ENCODE data around the gene DHRS2.

Gene DHRS2

DNA sequence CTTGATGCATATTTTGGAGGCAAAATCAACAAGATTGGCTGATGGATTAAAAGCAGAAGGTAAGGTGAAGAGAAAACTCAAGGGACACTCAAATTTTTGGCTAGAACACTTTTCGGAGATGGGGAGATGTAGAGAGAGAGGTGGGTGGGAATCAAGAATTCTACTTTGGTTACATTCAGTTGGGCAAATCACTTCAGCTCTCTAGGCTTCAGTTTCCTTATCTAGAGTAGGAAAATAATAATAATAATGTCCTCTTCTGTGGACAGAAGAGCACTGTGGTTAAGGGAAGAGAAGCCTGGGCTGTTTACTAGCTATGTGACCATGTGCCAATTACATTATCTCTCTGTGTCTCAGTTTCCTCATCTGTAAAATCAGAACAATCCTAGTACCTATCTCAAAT lies 23.4 kb upstream of the DHRS2 start:
- no peak for DNase-seq (ENCODE audit: low read depth in 3 of 3)

- DNase-seq (ENCODE audit: low read depth in 3 of 3) = no peak
These were observed 22.7 kb upstream of the DHRS2 start for GRCh38 chr14:23613242-23614070.

GRCh38 chr14:23614395-23614828 lies 21.8 kb upstream of the DHRS2 start:
- no peak for DNase-seq (ENCODE audit: low read depth in 3 of 3)

- DNase-seq (ENCODE audit: low read depth in 3 of 3) = no peak
These were observed 20.3 kb upstream of the DHRS2 start for GRCh38 chr14:23615856-23616255.

DNA sequence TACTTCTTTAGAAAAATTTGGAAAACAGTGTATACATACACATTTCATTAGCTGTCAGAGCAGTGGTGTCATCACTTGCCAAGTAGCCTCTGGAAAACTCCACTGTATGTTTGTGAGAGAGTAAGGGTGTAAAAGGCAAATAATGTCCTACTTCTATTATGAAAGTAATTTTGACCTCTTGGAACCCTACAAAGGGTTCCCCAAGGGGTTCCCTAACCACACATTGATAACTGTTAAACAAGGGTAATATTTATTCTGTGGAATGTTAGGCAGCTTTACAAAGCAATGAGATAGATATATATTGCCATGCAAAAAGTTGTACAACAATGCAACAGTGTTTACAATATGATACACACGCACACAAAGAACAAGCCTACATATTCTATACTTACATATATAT lies 18.6 kb upstream of the DHRS2 start:
- no peak for DNase-seq (ENCODE audit: low read depth in 3 of 3)

- no peak for DNase-seq (ENCODE audit: low read depth in 3 of 3)
These were observed 17.7 kb upstream of the DHRS2 start for GRCh38 chr14:23618415-23618988.

- no peak for DNase-seq (ENCODE audit: low read depth in 3 of 3)
These were observed 15.9 kb upstream of the DHRS2 start for GRCh38 chr14:23620177-23620702.

DNA sequence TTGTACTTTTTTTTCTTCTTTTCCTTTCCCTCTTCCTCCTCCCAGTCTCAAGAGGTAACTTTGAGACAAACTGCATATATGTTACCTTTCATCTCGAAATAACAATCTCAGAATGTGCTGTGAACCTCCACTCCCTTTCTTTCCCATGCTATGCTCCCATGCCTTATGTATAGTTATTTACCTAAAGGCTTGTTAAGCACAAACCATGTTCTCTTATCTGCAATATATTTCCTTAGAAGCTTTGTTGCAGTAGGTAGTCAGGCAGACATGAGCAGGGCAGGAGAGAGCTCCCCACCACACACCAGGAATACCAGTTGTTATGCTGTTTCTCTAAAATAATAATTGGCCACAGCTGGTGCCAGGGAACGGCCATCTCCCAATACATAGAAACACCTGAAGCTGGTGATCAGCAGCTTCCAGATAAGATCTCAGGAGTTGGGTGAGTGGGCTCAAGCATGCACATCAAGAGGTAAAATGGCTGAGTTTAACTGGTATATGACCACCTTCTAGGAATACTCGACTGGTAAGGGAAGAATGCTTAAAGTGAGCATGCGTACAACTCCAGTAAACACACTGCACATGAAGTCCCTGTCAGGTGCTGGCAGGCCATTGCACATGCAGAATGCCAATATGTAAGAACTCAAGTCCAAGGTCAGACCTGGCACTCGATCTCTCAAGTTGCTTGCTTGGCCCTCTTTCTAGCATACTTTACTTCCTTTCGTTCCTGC lies 14.8 kb upstream of the DHRS2 start:
- no peak for DNase-seq (ENCODE audit: low read depth in 3 of 3)

DNA sequence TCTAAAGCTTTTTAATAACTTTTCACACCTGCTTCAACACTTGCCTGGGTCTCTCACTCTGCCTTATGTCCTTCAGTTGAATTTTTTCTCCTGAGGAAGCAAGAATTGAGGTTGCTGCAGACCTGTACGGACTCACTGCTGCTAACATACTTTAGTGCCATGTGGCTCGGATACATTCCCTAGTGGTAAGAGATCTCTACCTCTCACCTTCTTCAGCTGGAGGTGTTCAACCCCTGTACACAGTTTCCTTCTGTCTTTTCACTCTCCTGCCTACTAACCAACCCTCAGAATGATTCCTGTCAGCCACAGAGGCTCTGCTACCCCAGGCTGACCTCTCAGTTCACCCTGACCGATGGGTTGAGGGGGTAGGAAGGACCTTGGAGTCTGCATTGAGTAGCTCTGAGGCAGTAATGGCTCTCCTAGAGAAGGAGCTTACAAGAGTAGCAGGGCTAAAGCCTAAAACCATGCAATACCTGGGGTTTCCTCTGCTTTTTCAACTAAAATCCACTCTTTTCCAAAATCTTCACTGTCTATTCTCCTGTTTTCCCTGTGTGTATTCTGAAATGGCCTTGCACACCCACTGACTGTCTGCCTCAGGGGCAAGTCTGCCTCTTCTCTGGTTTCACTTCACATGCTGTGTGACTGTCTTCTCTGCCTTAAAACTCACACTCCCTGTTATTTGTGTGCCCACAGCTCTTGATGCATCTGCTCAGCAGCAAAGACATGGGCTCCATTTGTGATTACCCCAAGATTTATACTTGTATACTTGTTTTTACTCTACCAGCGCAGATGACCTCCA lies 14.0 kb upstream of the DHRS2 start:
- no peak for DNase-seq (ENCODE audit: low read depth in 3 of 3)

GRCh38 chr14:23622990-23623389 lies 13.2 kb upstream of the DHRS2 start:
- DNase-seq (ENCODE audit: low read depth in 3 of 3) = no peak

DNA sequence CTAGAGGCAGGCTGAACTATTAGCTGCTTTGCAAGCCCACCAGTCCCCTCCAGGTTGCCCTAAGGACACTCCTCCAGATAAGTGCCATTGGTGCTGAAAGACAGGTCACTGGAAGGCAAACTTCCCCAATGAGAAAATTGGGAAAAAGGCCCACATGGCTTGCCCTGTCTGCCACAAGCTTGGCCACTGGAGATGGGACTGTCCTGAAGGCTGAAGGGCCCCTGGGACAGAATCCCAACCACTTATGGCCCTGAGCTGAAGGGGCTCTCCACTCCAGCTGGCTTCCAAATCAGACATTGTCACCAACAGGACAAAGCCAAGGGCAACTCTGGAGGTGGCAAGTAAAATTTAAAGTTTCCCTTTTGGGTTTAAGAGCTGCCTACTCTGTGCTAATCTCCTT lies 12.2 kb upstream of the DHRS2 start:
- DNase-seq (ENCODE audit: low read depth in 3 of 3) = no peak

DNA sequence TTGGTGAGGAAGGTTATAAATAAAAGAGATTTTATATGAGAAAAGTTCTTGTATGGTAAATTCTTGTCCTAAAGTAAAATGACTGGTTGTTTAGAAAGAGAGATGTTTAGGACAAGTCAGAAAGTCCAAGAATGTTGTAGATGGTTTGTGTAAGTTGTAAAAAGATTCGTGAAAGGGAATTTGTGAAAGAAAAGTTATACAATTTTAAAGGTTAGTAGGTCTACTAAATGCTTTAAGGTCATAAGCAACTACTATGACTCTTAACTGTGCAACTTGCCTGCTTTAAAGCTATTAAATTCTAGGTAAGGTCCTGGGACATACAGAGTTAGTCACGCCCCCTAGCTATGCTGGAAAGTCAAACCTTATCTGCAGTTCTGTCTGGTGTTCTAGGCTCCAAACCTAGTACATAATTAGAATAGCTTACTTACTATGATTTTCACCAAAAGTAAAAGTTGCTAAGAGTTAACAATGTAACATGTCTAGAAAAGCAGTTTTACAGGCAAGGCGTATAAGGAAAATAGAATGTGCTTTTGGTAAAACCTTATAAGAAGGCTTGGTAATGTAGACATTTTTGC lies 11.2 kb upstream of the DHRS2 start:
- no peak for DNase-seq (ENCODE audit: low read depth in 3 of 3)

- DNase-seq (ENCODE audit: low read depth in 3 of 3) = no peak
These were observed 9.2 kb upstream of the DHRS2 start for GRCh38 chr14:23626946-23627345.

GRCh38 chr14:23627961-23628360 lies 8.2 kb upstream of the DHRS2 start:
- DNase-seq (ENCODE audit: low read depth in 3 of 3) = no peak

DNA sequence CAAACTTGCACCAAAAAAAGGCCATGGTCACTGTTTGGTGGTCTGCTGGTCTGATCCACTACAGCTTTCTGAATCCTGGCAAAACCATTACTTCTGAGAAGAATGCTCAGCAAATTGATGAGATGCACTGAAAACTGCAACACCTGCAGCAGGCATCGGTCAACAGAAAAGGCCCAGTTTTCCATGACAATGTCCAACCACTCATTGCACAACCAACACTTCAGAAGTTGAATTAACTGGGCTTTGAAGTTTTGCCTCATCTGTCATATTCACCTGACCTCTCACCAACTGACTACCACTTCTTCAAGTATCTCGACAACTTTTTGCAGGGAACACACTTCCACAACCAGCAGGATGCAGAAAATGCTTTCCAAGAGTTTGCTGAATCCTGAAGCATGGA lies 7.0 kb upstream of the DHRS2 start:
- DNase-seq (ENCODE audit: low read depth in 3 of 3) = no peak

- DNase-seq (ENCODE audit: low read depth in 3 of 3) = no peak
These were observed 6.2 kb upstream of the DHRS2 start for GRCh38 chr14:23629832-23630396.

DNA sequence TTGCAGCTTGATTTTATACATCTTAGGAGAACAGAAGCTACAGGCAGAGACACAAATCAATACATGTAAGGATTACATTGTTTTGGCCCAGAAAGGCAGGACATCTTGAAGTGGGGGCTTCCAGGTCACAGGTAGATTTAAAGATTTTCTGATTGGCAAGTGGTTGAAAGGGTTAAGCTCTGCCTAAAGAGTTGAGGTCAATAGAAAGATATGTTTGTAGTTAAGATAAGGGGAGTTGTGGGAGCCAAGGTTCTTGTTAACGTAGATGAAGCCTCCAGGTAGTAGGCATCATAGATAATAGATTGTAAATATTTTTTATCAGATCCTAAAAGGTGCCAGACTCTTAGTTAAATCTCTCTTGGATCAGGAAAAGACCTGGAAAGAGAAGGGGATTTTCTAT lies 5.5 kb upstream of the DHRS2 start:
- DNase-seq (ENCODE audit: low read depth in 3 of 3) = no peak

DNA sequence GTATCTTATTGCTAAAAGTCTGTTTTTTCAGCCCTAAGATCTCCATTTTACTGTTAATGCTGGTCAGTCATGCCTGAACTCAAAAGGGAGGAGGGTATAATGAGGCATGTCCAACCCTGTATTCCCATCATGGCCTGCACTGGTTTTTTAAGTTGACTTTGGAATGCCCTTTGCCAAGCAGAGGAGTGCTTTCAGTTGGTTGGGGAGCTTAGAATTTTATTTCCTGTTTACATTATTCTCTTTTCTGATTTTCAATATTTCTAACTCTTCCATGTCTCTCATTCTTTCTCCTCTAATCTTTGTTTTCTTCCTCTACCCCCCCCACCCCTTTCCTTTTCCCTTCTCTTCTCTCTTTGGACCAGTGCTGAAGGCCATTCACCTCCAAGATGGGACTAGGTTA lies 4.9 kb upstream of the DHRS2 start:
- DNase-seq (ENCODE audit: low read depth in 3 of 3) = no peak

DNA sequence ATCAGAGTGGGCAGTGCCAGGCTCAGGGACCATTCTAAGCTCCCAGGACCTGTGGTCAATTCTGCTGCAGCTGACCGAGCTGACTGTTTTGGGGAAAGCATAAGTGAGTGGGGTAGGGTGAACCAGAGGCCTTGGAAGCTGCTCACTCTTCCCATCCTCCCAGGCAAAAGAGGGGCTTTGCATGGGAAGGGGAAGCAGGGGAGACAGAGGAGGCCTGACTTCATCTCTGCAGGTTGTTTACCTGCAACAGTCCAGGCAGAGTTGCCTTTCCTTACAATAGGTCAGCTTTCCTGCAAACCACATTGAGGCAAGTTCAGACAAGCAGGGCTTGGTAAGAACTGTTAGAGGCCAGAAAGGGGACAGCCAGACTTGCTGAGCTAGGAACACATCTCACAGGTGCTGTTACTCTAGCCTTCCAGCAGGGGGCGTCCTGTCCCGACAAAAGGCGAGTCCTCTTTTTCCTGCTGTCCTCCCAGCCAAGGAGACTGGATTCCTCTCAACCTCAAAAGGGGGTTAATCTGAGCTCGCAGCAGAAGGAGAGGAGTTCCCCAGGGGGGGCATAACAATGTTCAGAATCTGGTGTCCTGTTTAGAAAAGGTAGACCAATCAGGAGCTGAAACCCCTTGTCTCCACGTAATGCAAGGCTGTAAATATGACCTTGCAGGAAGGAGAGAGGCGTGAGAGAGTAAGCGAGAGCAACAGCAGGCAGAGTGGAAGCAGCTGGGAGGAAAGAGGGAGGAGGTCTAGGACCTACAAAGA lies 4.3 kb upstream of the DHRS2 start:
- DNase-seq (ENCODE audit: low read depth in 3 of 3) = peak; percentile 60 to 66 (median 64)

DNA sequence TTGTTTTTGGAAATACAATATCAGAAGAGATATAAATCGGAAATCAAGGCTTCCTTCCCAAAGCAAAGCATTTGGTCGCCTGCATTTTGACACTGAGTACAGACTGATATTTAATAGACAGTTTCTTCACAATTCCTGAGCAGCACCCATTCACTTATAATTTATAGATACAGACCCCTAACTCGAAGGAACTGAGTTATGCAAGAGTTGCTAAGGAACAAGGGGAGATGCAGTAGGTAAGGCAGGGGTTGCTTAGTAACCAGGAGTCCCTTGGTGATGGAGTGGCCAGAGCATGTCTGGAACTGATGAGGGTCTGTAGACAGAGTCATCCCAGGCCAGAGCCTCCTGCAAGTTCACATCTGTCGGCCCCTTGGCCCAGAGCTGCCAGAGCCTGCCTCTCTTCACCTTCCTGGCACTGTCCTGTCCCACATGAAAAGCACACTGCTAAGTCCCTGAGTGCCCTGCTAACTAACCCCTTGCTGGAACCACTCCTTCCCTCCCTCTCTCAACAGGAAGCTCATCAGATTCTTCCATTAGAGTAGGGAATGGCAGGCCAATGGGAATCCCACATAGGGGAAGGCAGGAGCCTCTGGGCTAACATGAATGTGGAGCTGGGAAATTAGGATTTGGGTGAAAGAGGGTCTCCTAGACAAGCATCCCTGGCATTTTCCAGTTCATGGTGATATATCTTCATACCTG lies 3.6 kb upstream of the DHRS2 start:
- DNase-seq (ENCODE audit: low read depth in 3 of 3) = no peak
